Activated CD8-positive, alpha-beta memory T cell treated with anti-CD3 and anti-CD28 coated beads, Interleukin-2, amount 50 U/mL, for 4 hours (primary cell): ENCODE results near the gene FAM185A.
"Not testable (repeated sequence)": the region's sequence is repeated elsewhere in the genome, so short reads cannot be mapped to it uniquely, and the experiment has no call there.

ENCODE experiments used
- DNase-seq: peaks from one replicate; pipeline ENCODE4 v3.0.0-alpha.2; 2020

FAM185A gene

DNA sequence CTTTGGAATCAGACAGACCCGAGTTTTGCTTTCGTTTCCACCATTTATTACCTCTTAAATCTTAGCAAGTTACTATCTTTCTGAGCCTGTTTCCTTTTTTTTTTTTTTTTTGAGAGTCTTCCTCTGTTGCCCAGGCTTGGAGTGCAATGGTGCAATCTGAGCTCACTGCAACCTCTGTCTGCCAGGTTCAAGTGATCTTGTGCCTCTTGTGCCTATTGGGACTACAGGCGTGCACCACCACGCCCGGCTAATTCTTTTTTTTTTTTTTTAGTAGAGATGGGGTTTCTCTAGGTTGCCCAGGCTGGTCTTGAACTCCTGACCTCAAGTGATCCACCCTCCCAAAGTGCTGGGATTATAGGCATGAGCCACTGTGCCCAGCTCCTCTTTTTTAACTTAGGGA lies 84.5 kb downstream of the FAM185A start:
- no peak for DNase-seq

DNA sequence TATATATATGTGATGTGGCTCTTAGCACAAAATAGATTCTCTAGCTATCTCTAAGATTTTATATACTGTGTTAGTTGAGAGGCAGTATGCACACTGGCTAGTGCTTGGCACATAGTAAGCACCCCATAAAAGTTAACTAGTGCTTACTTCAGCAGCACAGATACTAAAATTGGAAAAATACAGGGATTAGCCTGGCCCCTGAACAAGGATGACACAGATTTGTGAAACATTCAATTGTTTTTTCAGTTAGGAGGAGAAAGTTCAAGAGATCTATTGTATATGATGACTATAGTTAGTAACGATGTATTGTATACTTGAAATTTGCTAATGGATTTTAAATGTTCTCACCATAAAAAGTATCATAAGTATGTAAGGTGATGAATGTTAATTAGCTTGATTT lies 85.7 kb downstream of the FAM185A start:
- DNase-seq: no peak

DNA sequence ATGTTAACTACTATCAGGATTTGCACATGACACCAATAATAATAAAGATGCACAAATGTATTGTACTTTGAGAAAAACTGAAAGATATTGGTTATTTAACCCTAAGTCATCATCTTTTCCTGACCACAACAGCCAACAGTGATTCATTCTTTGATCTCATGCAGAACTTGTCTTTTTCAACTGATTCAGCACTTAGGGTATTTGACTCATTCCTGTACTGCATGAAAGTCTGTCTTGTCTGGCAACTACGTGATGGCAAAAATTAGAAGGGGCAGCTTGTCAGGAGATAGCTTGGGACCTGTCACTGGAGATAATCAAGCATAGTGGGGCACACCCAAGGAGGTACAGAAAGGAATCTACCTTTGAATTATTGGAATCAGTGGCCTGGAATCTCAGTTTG lies 86.2 kb downstream of the FAM185A start:
- DNase-seq: no peak

DNA sequence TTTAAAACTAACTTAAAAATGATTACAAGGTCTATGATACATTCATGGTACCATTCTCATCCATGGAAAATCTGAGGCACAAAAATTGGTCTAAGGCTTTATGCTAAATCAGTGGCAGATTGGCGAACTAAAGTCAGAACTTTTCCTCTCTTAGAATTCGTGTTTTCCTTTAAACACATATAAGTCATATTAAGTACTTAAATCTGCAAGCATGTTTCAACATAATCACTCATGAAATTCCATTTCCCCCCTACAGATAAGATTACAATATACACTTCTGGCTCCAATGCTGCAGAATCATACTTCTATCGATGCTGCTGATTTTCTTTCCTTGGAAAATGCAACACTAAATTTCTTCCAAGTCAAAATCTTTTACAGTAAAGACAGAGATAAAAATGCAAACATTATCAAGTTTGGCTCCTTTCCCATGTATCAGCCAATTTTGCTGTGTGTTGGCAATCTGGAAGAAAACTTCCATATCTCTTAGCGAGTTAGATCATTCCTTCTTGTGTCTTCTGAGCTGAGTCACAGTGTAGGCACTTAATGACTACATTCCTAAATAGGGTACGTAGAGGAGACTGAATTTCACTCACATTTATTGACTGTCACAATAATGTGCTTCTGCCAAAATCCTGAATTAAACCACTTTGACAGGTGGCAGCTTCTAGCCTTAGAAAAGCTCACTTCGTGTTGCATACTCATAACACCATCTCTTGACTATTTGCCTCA lies 87.6 kb downstream of the FAM185A start:
- no peak for DNase-seq

DNA sequence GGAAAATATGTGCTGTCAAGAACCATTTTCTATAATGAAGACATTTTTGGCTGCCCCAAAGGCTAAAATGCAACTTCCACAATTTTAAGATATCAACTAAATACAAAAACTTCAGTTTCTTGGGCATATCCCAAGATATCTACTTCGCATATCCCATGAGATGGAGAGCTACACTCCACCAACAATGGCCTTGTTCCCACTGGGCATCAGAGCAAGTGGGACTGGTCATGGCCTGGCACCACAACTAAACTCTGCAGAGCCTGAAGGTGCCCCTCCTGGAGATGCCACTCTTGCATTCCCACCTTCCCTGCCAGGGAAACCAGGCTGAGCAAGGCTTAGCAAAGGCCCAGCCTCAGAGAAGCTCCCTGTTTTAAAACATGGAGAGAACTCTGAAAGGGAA lies 88.2 kb downstream of the FAM185A start:
- no peak for DNase-seq

DNA sequence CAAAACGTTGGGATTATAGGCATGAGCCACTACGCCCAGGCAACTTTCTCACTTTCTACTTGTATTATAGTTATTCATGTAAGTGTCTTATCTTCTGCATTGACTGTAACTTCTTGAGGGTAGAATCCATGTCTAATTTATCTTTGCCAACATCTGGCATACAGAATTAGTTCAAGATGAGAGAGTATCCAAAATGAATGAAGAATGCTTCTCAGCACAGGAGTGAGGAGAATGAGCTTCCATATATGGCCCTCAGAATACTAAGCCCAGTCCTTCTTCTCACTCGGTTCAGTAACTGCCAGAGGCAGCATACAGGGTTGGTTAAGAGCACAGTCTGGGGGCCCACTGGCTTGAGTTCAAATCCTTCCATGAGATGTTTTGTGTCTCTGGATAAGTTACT lies 89.0 kb downstream of the FAM185A start:
- DNase-seq: no peak

DNA sequence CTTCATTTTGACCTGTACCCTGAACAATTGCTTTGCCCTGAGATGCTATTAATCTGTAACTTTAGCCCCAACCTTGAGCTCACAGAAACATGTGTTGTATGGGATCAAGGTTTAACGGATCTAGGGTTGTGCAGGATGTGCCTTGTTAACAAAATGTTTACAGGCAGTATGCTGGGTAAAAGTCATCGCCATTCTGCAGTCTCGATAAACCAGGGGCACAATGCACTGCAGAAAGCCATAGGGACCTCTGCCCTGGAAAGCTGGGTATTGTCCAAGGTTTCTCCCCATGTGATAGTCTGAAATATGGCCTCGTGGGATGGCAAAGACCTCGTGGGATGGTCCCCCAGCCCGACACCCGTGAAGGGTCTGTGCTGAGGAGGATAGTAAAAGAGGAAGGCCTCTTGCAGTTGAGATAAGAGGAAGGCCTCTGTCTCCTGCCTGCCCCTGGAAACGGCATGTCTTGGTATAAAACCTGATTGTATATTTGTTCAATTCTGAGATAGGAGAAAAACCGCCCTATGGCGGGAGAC lies 89.8 kb downstream of the FAM185A start:
- DNase-seq: not testable (repeated sequence)

DNA sequence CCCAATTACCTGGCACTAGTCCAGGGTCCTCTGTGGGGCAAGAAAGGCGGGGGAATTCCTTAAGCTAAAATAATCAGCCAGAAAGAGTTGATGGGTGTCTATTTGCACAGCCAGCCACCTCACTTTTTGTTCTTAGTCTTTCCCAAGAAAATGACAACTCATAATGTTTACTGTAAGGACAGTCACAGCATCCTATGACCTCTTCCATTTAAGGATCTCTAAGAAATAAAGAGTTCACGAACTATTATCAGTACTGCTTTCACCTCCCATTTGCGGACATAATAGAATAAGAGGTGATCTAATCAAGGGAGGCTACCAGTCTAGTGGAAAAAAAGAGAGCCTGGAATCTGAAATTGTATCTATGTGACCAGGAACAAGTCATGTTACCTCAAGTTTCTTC lies 91.6 kb downstream of the FAM185A start:
- no peak for DNase-seq

DNA sequence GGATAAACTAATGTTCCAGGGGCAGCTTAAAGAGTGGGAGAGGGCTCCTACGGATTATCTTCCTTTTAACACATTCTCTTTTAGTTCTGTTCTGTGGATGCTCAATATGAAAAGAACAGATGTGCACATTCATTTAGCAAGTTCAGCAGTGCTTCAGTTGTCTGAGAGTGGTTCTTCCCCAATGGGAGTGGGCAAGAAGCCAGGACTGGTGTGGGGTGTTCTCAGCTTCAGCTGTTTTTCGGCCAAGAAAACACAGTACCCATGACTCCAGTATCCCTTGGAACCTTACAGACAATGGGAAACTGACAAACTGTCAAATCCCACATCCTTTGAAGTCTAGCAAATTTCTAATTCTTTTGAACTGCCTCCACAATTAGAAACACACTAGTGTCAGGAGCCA lies 92.5 kb downstream of the FAM185A start:
- DNase-seq: no peak

DNA sequence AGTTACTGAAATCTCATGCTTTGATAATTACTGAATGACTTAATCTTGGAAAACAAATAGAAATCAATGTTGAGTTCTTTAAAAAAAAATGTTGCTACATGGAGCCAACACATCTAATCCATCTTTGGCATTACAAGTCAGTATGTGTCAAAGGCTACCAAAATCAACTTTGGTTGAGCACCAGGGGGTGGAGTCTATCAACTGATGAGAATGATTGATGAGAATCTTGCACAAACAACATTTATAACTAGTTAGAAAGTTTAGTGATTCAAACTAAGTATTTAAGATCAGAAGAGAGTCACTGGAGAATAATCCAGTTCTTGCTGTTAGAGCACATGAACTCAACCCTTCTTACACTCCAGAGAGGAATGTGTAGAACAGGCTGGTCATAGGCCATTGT lies 93.5 kb downstream of the FAM185A start:
- no peak for DNase-seq

DNA sequence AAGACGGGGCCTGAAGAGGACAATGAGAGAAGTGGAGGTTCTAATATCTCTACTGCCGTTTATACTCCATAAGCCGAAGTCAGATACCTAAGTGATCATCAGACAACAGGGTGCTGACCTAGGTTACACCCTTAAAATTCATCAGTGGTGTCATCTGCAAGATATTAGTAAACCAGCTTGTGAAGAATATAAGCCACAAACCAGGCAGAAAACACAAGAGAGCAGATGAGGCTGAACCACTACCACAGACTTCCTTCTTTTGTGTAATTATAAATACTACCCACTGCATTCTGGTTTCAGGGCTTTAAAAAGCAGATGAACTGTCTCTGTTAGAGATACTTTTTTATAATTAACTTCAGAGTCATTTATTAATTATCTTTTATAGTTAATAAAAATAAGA lies 95.1 kb downstream of the FAM185A start:
- DNase-seq: no peak

DNA sequence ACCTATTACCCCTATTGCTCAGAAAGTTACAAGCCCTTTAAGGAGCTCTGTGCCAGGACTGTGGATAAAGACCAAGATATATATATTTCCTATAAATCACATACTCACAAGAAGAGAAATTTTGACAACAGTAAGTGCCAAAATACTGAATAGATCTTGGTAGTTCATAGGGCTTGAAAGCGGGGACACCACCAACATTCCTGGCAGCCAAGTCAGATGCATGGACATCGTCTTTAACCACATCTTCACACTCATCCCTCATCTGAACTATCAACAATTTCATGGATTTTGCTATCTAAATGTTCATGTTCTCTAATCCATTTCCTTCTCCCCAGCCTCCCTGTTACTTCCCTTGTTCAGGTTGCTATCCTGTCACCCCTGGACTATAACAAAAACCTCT lies 96.5 kb downstream of the FAM185A start:
- no peak for DNase-seq

DNA sequence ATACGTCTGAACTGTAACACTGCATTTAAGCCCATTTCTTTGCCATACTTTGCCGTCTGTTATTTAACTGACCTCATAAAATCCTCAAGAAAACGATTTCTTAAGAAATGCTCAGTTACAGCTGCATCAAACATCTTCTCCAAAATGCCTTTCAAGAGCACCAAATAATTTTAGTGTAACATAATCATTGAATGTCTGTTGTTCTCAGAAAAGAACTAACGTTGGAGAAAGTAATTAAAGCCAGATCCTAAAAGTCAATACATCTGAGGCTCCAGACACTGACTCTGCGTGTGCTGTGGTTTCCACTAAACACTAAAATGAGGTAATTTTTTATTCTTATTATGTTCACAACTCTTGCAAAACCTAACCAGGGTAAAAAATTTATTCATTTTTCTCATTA lies 100.3 kb downstream of the FAM185A start:
- DNase-seq: no peak

DNA sequence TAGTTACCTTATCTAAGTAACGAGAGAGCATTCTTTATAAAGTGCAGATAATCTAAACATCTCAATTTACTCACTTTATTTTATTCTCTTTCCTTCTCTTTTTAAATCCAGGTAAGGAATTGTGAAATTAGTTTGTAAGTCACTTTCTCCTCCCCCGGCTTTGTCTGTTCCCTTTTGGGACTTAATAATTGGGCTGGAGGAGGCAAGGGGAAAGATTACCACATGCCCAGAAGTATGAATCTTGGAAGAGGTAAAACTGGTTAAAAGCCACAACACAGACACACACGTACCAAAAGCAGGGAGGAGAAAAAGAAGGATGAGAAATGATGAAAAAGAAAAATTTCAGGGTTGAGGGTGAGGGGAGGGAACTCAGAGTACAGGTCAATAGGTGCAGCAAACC lies 100.7 kb downstream of the FAM185A start:
- DNase-seq: no peak

DNA sequence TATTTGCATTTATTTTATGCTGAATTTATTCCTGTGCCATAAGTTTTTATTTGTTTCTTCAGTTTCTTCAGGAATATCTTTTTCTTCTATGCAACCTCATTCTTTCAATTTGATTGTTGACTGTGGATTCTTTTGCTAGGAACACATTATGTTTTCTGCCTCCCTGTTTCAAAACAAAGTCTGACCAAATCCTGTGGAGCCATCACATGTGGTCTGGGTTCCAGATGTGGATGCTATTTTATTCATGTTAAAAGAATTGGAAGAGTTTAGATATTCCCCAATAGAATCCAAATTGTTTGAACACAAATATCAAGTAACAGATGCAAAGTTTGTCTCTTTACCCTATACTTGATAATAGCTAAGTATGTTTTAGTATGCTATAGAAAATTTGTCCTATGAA lies 107.2 kb downstream of the FAM185A start:
- no peak for DNase-seq
